Ovary (tissue), 3 donors: ENCODE results near the gene SDF2L1.

ENCODE experiments used
- EP300 ChIP-seq: sonication (generic); formaldehyde crosslinking; IDR thresholded peaks from one replicate; pipeline ENCODE4 v1.6.1; 2017; ENCODE audit warnings: antibody characterized with exemption
- POLR2A ChIP-seq: fragments of 450-650 bp; IDR thresholded peaks from one replicate; pipeline ENCODE4 v1.6.1; 2017; ENCODE audit warnings: antibody characterized with exemption, mild to moderate bottlenecking, moderate library complexity
- TF ChIP-seq, protein P1 (sequence below), 3 donors: fragments of 450-650 bp in 2 of 3; fragments of 200-600 bp in 1 of 3; IDR thresholded peaks; one replicate each; pipeline versions ENCODE4 v1.5.1 to v1.8.0; 2016 to 2022; ENCODE audit warnings: antibody characterized with exemption in 3 of 3, mild to moderate bottlenecking in 1 of 3
- donor health status: DM: no; HTN: no; CAD: no.

DNA sequence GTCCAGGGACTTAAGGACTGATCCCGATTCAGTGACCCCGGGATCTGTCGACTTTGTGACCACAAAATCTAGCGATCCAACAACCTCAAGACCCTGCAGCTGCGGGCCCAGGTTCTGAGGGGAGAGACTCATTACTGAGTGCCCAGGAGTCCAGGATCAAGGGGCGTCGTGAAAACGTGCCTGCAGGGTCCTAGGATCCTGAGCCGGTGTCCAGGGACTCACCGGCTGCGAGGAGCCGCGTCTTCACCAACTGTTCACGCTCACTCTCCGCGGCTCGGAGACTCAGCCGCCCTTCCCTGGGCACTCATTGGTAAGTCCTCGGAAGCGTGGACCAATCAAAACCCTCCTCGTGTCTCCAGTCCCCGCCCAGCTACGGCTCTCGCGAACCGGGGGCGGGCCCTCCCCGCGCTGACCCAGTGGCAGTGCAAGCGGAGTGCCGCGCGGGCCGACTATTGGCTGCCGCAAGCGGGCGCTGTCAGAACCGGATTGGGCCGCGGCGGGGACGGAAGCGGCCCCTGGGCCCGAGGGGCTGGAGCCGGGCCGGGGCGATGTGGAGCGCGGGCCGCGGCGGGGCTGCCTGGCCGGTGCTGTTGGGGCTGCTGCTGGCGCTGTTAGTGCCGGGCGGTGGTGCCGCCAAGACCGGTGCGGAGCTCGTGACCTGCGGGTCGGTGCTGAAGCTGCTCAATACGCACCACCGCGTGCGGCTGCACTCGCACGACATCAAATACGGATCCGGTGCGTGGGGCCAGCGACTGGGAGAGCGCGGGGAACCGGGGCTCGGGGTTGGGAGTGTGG, at the start of gene SDF2L1:
- TF ChIP-seq, protein P1, sequence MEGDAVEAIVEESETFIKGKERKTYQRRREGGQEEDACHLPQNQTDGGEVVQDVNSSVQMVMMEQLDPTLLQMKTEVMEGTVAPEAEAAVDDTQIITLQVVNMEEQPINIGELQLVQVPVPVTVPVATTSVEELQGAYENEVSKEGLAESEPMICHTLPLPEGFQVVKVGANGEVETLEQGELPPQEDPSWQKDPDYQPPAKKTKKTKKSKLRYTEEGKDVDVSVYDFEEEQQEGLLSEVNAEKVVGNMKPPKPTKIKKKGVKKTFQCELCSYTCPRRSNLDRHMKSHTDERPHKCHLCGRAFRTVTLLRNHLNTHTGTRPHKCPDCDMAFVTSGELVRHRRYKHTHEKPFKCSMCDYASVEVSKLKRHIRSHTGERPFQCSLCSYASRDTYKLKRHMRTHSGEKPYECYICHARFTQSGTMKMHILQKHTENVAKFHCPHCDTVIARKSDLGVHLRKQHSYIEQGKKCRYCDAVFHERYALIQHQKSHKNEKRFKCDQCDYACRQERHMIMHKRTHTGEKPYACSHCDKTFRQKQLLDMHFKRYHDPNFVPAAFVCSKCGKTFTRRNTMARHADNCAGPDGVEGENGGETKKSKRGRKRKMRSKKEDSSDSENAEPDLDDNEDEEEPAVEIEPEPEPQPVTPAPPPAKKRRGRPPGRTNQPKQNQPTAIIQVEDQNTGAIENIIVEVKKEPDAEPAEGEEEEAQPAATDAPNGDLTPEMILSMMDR (IDR thresholded peaks at IDR 0.05) = peak in 2 of 3 donors; percentile 35 to 39
- TF ChIP-seq POLR2A = peak; percentile 13
- TF ChIP-seq EP300 = no peak
